G401.6 (cell line): ENCODE results near the gene DEFB114.

Experiments
- FAIRE-seq: peaks from 2 replicates; lab custom pipeline; 2012; peaks lifted over from hg19 to GRCh38; lab: Jason Lieb, UNC

Gene DEFB114

DNA sequence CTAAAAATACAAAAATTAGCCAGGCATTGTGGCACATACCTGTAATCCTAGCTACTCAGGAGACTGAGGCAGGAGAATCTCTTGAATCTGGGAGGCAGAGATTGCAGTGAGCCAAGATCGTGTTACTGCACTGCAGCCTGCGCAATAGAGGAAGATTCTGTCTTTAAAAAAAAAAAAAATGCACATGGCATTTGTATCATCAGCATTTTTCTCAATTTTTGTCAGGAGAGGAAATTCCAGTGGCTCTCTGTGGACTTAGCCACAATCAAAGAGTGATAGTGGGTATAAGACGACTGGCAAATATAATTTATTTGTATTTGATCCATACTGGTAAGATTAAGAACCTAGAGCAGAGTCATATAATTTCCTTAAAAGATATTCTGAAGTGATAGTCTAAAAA lies 28.6 kb downstream of the DEFB114 start:
- FAIRE-seq, result no peak

DNA sequence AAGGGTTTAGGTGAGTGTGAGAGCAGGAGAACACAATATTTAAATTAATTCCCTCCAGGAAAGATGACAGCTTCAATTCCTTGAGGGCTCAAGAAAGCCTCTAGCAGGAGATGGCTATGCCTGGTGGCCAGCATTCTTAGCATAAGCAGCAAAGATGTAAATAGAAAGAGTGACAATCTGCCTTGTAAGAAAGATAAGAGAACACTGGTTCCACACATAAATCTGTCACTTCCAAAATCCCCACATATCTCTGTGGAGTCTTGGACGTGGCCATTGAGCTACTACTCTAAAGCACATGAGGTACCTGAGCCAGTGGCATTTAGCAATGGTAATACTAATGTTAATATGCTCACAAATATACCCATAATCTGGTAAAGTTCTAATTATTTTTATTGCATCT lies 29.2 kb downstream of the DEFB114 start:
- no peak for FAIRE-seq

DNA sequence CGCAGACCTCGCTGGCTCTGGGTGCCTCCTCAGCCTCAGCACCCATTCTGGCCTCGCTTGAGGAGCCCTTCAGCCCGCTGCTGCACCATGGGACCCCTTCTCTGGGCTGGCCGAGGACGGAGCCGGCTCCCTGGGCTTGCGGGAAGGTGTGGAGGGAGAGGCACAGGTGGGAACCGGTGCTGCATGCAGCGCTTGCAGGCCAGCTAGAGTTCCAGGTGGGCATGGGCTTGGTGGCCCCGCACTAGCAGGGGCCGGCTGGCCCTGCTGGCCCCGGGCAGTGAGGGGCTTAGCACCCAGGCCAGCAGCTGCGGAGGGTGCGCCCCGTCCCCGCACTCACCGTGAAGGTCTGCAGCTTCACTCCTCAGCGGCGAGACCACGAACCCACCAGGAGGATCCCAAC lies 30.4 kb downstream of the DEFB114 start:
- FAIRE-seq, result no peak

DNA sequence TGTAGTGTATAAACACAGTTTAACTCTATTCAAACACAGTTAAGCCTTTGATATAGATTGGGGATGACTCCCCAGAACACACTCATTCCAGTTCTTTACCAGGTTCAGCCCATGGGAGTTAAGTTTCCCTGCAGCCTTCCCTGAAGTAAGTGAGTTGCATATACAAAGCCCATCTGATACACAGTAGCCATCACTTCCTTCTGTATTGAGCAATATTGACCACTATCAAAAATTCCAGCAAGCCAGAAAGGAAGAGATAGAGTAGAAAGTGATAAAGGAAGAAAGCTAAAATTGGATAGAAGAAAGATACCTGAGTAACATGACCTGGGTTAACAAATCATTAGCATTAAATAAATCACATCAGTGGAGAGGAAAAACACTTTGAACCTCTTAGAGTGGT lies 34.6 kb downstream of the DEFB114 start:
- FAIRE-seq, result no peak

DNA sequence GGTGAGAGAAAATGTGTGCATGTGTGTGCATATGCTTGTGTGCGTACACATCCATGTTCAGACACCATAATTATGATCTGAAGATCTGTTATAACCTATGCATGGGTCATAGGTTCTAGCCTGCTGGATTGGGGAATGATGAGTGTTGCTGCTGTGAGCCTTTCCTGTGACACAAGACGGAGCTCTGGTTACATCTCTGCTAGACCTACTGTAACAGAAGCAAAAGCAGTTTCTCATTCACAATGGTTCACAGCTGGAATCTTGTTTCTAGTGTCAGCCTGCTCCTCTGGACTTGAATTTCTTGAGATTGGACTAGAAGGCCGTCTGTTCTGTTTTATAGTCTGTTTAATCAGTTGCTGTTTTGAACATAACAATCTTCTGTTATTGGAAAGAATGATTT lies 40.1 kb downstream of the DEFB114 start:
- FAIRE-seq, result no peak

DNA sequence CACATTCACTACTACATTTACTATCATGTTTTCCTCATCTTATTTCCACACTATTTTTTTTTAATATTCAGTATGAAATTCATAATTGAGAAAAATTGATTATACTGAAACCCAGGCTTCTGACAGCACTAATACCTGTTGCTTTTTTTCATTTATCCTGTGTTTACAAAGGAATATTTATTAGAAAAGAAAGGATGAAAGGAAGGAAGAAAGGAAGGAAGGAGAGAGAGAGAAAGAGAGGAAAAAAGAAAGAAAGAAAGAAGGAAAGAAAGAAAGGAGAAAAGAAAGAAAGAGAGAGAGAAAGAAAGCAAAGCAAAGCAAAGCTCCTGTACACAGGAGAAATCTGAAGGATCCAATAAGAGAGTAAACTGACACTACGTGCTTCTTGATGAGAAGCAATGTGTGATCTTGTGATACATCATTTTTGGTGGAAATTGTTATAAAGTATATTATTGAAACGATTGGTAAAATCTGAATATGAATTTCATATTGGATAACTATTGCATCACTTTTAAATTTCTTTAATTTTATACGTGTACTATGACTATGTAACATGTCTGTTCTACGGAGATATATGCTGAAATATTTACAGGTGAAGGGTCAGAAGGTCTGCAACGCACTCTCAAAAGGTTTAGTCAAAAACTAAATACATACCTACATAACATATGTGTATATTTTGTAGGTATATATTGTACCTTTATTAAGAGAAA lies 43.9 kb downstream of the DEFB114 start:
- no peak for FAIRE-seq

DNA sequence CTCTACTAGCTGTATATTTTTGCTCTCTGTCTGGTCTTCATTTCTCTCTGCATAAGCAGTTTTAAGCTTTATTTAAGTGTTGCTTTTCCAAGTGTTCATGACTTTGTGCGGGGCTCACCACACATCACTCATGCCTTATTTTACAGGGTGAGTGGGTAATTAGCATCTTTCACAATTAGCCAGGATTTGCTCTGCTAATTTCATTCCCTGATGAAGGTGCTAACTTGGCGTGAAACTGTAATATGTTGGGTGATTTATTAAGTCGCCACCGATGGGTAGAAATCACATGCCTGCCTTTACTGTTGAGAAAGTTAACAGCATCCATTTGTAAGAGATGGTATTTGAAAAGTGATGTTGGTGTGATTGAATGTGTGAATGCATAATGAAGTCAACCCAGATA lies 44.7 kb downstream of the DEFB114 start:
- FAIRE-seq, result no peak

DNA sequence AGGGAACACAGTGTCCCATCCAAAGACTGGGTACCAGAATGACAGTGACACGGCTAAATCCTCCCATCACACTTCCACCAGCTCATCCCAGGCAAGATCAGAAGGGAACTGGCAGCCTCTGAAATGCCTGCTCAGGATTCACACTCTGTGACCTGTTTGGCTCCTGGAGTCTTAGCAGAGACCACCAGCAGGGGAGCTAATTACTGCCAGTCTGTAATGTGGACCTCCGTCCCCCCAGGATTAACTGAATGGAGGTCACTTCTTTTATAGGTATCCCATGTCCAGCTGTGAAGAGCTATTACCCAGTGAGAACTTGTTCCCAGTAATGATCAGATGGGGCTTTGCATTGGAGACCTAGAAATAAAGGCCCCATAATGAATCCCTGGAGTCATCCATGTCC lies 45.2 kb downstream of the DEFB114 start:
- no peak for FAIRE-seq

DNA sequence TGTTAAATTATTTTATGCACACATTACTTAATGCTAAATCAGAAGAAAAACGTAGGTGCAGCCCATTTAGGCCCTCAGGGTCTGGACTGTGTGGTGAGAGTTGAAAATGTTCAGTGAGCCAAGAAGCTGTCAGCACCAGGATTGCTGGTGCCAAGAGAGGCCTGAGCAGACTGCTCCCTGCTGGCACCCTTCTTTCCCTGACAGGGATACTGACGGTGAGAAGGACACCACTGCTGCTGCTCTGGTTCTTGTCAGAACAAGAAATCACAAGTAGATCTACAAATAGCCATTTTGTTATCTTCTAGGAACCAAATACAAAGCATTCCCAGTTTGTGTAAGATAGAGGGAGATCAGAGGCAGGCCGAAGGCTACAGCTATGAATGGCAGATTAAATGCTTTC lies 48.9 kb downstream of the DEFB114 start:
- no peak for FAIRE-seq

DNA sequence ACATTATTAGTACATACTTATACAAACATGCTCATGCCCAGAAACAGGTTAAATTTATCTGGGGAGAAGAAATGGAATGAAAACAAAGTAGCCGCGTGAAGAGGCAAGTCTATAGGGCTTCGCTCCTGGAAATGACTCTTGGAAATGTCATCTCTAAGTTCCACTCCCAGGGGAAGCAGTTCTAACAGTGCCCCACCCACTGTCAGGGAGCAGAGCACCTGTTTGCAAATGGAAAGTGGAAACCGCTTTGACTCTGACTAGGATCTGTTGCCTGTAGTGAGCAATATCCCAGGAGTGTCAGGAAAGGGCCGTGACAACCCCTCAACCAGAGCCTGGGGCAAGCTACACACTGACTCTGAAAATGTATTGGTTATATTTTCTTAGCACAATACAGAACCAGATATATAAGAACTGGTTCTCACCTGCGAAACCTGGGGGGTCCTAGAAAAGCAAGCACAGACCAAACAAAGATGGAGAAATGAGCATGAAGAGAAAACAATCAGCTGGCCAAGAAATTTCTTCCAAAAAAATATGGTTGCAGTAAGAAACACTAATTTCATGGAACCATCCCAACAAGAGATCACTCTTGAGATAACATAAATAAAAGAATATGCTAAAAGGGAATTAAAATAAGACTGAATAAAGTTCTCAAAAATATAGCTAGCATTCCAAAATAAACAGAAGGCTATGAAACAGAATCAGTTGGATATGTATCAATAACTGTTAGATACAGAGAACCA lies 50.2 kb downstream of the DEFB114 start:
- no peak for FAIRE-seq

DNA sequence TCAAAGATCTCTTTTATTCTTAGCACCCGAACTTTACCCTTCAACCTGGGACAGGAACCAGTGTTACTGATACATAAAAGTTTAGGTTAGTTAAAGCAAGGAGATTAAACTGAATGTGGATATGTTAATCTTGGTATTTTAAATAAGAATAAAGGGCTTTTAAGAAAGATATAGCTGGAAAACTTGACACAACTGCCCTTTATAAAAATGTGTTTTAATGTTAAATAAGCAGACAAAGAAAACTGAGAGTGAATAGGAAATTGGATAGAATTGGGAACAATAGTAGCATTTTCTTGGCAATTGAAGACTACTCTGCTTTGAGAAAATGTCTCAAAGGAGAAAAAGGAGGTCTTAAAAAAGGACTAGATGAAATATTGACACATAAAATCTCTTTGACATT lies 51.8 kb downstream of the DEFB114 start:
- FAIRE-seq, result no peak

DNA sequence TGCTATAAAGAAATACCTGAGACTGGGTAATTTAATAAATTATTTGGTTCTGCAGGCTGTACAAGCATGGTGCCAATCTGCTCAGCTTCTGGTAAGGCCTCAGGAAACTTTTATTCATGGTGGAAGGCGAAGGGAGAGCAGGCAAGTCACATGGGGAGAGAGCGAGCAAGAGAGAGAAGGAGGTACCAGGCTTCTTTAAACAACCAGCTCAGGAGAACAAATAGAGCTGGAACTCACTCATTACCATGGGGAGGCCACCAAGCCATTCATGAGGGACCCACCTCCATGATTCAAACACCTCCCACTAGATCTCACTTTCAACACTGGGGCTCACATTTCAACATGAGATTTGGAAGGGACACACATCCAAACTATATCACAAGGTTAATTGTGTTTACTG lies 52.7 kb downstream of the DEFB114 start:
- no peak for FAIRE-seq
